Large intestine (tissue), 3 donors: ENCODE data around the gene CD300LB. TPM values are rescaled to one million over a fixed set of nuclear protein-coding genes. Genes with fewer than 3 reads are reported as not detected.
"Not testable (repeated sequence)": the region's sequence is repeated elsewhere in the genome, so short reads cannot be mapped to it uniquely, and the experiment has no call there.

Source experiments
- DNase-seq, 2 donors: peaks; one replicate each; pipeline versions ENCODE4 v3.0.0 to v3.0.0-alpha.2; 2013
- H3K27ac ChIP-seq: one replicate; pipeline ENCODE4 v1.5.1; 2013; ENCODE audit warnings: low read length
- H3K27me3 ChIP-seq: 2 replicates; pipeline ENCODE4 v1.6.1; 2013; ENCODE audit warnings: low read length; ENCODE audit not compliant: control insufficient read depth, insufficient read depth
- H3K36me3 ChIP-seq: 2 replicates; pipeline ENCODE4 v1.6.1; 2013; ENCODE audit warnings: low read length; ENCODE audit not compliant: control insufficient read depth, insufficient read depth
- H3K4me1 ChIP-seq: one replicate; pipeline ENCODE4 v1.6.1; 2013; ENCODE audit warnings: low read length; ENCODE audit not compliant: control insufficient read depth, insufficient read depth
- H3K4me3 ChIP-seq: one replicate; pipeline ENCODE4 v1.5.1; 2013; ENCODE audit warnings: low read length
- H3K9me3 ChIP-seq: one replicate; pipeline ENCODE4 v1.6.1; 2013; ENCODE audit warnings: mild to moderate bottlenecking, low read depth, low read length, moderate library complexity; ENCODE audit not compliant: control insufficient read depth
- WGBS: methylation state at CpG from one replicate; pipeline ENCODE4 v1.1.5; 2013; ENCODE audit warnings: low lambda C conversion rate; ENCODE audit not compliant: insufficient coverage; 5-methylcytosine and 5-hydroxymethylcytosine counted together
- polyA plus RNA-seq: library from polyadenylated mRNA; unstranded; fragments of 120-200 nt; gene quantifications from one replicate; pipeline ENCODE4 v1.2.1, GENCODE V29; 2013

The CD300LB gene
- polyA plus RNA-seq, 1 donor, result 0.27 TPM

DNA sequence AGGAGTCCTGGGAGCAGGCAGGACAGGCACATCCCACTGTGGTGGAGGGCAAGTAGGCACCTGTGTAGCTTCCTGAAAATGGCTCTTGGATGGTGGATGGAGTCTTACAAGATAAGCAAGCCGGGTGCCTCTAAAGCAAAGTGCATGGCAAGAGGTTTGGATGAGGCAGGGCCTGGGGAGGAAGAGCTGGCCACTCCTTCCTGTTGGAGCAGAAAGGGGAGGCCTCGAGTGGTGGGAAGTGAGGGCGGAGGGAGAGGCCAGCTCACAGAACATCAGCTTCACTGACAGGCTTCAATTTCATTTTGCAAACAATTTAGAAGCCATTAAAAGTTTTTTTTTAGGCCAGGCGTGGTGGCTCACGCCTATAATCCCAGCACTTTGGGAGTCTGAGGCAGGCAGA lies 33.8 kb downstream of the CD300LB start:
- Histone ChIP-seq H3K9me3 (no peaks in the 10 kb centered on the region), H3K4me1 (no peaks in the 10 kb centered on the region), H3K27me3 (no peaks in the 10 kb centered on the region), H3K4me3 (no peak overlapping the region), H3K27ac (no peak overlapping the region), H3K36me3 (no peaks in the 10 kb centered on the region)
- WGBS, result no CpG with 5 or more reads among the region's 5 CpGs
- DNase-seq, result no peak

DNA sequence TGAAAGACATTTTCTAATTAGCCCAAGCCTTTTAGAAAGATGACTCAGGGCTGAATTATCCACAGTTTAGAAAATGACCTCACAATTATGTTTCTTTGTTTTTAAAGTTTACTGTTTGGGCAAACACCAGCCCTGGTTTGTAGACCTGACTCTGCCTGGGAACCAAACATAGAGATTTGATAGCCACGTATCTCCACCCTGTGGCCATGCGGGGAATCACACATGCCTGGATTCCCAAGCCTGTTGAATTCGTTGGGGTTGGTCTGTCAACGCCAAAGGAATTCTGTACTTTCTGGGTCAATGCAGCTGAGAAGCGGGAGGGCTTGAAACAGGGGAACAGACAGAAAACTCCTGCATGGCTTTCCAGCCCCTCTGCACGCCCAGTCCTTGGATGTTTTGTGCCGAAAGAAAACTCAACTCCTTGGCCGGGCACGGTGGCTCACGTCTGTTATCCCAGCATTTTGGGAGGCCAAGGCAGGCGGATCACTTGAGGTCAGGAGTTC lies 37.9 kb downstream of the CD300LB start:
- Histone ChIP-seq H3K27ac (no peak overlapping the region), H3K27me3 (peaks cover 4% of the 10 kb centered on the region), H3K4me1 (no peaks in the 10 kb centered on the region), H3K9me3 (no peaks in the 10 kb centered on the region), H3K36me3 (no peaks in the 10 kb centered on the region), H3K4me3 (no peak overlapping the region)
- WGBS, result no CpG with 5 or more reads among the region's 11 CpGs
- peak in 1 of 2 donors; percentile 35 for DNase-seq

DNA sequence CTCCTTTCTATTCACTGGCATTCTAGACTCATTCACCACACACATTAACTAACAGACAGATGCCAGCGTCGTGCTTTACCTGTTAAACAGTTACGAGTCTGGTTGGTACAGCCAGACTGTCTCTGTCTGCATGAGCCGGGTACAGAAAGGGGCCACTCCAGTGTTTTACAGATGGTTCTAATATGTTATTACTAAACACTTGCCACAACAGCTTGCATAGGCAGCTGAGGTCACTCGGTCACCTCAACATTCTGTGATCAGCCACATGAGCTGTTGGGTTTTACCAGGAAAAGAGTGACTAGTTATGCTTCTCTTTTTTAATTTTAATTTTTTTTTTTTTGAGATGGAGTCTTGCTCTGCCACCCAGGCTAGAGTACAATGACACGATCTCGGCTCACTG lies 39.6 kb downstream of the CD300LB start:
- Histone ChIP-seq H3K27me3 (peaks cover 4% of the 10 kb centered on the region), H3K4me1 (no peaks in the 10 kb centered on the region), H3K36me3 (no peaks in the 10 kb centered on the region), H3K9me3 (no peaks in the 10 kb centered on the region), H3K27ac (no peak overlapping the region), H3K4me3 (no peak overlapping the region)
- no CpG with 5 or more reads among the region's 7 CpGs for WGBS
- DNase-seq, result no peak

DNA sequence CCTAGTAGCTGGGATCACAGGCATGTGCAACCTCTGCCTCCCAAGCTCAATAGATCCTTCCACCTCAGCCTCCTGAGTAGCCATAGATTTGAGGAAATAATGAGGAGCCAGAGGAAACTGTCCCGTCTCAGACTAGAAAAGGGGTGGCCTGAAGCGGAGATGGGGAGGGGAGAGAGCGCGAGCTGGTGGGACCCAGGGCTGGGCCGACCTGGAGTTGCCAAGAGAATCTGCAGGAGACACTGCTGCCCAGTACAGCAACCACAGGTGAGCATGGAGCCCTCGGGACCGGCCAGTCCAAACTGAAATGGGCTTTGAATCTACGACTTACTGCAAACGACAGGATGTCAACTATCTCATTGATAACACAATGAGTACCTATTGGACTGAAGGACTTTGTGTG lies 40.6 kb downstream of the CD300LB start:
- DNase-seq, result no peak
- WGBS, result no CpG with 5 or more reads among the region's 9 CpGs
- Histone ChIP-seq H3K4me1 (no peaks in the 10 kb centered on the region), H3K9me3 (no peaks in the 10 kb centered on the region), H3K4me3 (no peak overlapping the region), H3K36me3 (no peaks in the 10 kb centered on the region), H3K27me3 (peaks cover 4% of the 10 kb centered on the region), H3K27ac (no peak overlapping the region)

DNA sequence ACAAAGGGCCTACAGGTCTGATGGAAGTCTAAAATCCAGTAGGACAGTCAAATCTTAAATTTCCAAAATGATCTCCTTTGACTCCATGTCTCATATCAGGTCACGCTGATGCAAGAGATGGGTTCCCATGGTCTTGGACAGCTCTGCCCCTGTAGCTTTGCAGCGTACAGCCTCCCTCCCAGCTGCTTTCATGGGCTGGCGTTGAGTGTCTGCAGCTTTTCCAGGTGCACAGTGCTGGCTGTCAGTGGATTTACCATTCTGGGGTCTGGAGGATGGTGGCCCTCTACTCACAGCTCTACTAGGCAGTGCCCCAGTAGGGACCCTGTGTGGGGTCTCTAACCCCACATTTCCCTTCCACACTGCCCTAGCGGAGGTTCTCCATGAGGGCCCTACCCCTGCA lies 43.0 kb downstream of the CD300LB start:
- not testable (repeated sequence) for H3K4me1 ChIP-seq, H3K9me3 ChIP-seq, H3K4me3 ChIP-seq, H3K36me3 ChIP-seq, DNase-seq, H3K27me3 ChIP-seq, H3K27ac ChIP-seq
- no CpG with 5 or more reads among the region's 4 CpGs for WGBS

DNA sequence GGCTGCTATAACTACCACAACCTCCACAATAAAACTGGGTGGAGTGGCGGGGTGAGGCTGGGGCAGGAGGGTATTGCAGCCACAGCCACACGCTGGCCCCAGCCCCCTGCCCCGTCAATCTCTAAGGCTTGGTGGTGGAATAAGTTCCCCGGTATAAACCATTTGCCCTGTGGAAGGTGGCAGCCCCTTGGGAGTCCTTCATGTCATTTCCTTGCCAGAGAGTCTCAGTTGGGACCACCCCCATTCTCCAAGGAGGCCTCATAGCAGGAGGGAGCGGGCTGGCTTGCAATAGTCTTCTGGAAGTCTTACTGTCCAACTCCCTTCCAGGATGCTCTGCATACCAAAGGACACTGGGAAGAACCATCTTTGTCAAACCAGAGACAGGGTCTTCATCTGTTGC lies 45.4 kb downstream of the CD300LB start:
- Histone ChIP-seq H3K27me3 (peaks cover 8% of the 10 kb centered on the region), H3K27ac (no peak overlapping the region), H3K9me3 (no peaks in the 10 kb centered on the region), H3K4me1 (no peaks in the 10 kb centered on the region), H3K4me3 (no peak overlapping the region), H3K36me3 (no peaks in the 10 kb centered on the region)
- WGBS, result no CpG with 5 or more reads among the region's 5 CpGs
- DNase-seq, result no peak

DNA sequence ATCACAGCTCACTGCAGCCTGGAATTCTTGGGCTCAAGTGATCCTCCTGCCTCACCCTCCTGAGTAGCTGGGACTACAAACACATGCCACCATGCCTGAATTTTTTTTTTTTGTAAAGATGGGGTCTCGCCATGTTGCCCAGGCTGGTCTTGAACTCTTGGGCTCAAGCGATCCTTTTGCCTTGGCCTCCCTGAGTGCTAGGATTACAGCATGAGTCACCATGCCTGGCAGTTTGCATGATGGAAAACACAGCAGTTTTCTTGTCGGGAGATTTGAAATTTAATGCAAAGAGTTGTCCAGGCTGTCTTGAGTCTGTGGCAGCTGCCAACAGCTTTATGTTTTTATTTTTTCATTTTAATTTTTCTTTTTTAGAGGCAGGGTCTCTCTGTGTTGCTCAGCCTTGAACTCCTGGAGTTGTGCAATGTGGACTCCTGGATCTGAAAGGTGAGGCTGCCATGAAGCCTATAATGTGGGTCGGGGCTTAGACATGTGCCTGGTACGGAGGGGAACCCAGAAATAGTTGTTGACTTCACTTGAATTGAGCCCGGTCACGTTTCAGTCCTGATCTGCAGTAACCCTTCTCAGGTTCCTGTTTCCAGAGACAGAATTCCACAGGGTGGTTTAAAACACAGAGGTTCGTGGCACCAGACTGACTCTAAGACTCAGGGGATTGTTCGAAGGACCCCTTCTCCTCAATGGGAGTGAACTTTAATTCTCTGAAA lies 46.1 kb downstream of the CD300LB start:
- WGBS, result 73% methylated on average over 2 of the region's 9 CpGs
- no peaks in the 10 kb centered on the region for H3K4me1 ChIP-seq
- peaks cover 5% of the 10 kb centered on the region for H3K27me3 ChIP-seq
- H3K36me3 ChIP-seq, result no peaks in the 10 kb centered on the region
- DNase-seq, result no peak
- no peak overlapping the region for H3K27ac ChIP-seq
- H3K4me3 ChIP-seq, result no peak overlapping the region
- H3K9me3 ChIP-seq, result no peaks in the 10 kb centered on the region

DNA sequence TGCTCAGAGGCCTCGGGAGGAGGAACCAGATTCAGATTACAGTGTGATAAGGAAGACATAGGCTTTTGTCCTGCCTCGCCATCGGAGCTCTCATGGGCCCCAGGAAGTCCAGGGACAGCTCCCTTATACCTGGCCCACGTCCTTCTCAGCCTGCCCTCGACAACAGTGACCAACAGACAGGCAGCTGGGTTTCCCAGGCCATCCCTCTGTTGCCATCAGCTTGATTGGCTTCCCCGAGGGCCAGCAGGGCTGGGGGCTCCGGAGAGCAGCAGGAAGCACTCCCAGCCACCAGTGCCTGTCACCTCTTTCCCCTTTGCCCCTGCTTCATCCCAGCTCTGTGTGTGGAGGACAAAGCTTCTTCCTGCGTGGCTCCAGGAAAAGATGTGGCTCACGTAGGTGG lies 47.2 kb downstream of the CD300LB start:
- H3K27me3 ChIP-seq, result peaks cover 5% of the 10 kb centered on the region
- H3K4me3 ChIP-seq, result no peak overlapping the region
- H3K36me3 ChIP-seq, result no peaks in the 10 kb centered on the region
- no peaks in the 10 kb centered on the region for H3K4me1 ChIP-seq
- no CpG with 5 or more reads among the region's 9 CpGs for WGBS
- no peak for DNase-seq
- H3K27ac ChIP-seq, result no peak overlapping the region
- no peaks in the 10 kb centered on the region for H3K9me3 ChIP-seq

DNA sequence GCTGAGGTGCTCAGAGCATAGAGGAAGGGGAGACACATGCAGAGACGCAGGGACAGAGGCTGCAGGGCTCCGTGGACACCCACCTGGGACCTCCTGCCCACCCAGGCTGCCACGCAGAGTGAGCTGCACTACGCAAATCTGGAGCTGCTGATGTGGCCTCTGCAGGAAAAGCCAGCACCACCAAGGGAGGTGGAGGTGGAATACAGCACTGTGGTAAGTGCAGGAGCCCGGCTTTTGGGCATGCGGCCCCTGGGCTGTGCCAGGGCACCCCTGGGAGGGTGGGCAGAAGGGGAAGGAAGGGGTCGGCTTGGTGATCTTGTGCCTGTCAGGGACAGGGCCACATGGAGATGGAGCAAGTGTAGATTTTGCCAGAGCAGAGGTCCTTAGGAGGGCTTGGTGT lies 49.7 kb downstream of the CD300LB start:
- DNase-seq, result no peak
- H3K36me3 ChIP-seq, result no peaks in the 10 kb centered on the region
- WGBS, result no CpG with 5 or more reads among the region's 7 CpGs

DNA sequence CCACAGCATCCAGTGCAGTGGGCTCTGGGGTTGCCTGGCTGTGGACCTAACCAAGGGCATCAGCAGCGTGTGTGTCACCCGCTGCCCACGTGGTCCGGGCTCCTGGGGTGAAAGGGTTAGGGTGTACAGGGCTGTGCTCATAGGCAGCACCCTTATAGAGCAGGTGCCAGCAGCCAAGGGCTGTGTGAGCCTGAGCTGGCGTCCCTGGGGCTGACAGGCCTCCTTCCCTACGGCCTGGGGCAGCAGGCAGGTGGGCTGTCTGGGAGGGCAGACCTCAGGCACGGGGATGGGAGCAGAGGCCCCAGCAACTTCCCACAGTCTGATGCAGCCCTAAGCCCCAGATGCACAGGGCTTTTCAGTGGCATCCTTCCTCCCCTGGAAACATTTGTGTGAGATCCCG lies 51.0 kb downstream of the CD300LB start:
- peaks cover 2% of the 10 kb centered on the region for H3K27me3 ChIP-seq
- no peak overlapping the region for H3K27ac ChIP-seq
- H3K4me3 ChIP-seq, result no peak overlapping the region
- no peaks in the 10 kb centered on the region for H3K4me1 ChIP-seq
- no CpG with 5 or more reads among the region's 8 CpGs for WGBS
- no peaks in the 10 kb centered on the region for H3K9me3 ChIP-seq
- H3K36me3 ChIP-seq, result no peaks in the 10 kb centered on the region
- DNase-seq, result no peak

More for the DNA sequence above, 49.7 kb downstream of the CD300LB start:
- no peak overlapping the region for H3K4me3 ChIP-seq
- H3K4me1 ChIP-seq, result no peaks in the 10 kb centered on the region
- H3K27me3 ChIP-seq, result peaks cover 5% of the 10 kb centered on the region
- no peaks in the 10 kb centered on the region for H3K9me3 ChIP-seq
- no peak overlapping the region for H3K27ac ChIP-seq
